ENCODE data around the gene C1QTNF8. TPM values are rescaled to one million over a fixed set of nuclear protein-coding genes. Genes with fewer than 3 reads are reported as not detected.

Gene C1QTNF8
- total RNA-seq, 1 experiment from 2014 or later = 0.39 TPM

DNA sequence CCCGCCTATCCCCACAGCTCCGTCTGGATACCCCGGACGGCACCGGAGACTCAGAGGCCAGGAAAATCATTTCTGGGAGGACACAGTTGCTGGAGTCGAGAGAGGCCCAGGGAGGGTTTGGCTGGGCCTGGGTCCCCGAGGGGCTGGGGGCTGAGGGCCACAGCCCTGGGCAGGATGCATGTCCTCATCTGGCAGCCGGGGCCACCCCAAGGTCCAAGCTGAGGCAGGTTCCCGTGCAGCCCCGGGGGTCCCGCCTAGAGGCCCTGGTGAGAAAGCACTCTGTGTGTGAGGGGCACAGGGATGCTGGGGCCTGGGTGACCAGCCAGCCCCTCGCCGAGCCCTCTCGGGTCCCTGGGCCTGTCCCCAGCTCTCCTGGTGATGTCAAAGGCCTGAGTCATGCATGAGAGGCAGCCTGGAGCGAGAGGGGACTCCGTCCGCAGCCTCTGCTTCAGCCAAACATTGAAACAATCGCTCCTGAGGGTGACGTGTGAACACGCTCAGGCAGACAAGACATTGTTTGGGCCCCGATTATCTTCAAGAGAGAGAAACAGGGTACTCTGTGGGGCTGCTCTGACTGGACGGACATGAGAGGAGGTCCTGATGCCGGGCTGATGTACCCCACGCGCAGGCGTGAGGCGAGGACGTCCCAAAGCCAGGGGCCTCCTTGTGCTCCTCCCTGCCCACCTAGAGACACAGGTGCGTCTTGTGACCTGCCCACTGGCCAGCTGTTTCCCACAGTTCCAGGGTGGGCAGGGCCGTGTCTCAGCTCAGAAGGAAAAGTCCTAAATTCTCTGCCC is 25.8 kb upstream of the C1QTNF8 start:
- H3K27me3 ChIP-seq (ENCODE audit: control insufficient read depth, insufficient read depth, low read length) = no peaks in the 10 kb centered on the region
- DNase-seq (ENCODE audit: low read depth, low spot score) (no peak), ATAC-seq (0 out of 2 replicates have a peak, but pooled peaks have one; percentile 5)
- ChIA-PET POLR2A (no interaction called here), CTCF (no interaction called here)
- no peak overlapping the region for H3K27ac ChIP-seq (ENCODE audit: low read length)
- H3K4me1 ChIP-seq (ENCODE audit: control insufficient read depth, insufficient read depth, low read length) = peaks cover 10% of the 10 kb centered on the region
- BruUV-seq (replicated peaks) = no TSS peak
- no peaks in the 10 kb centered on the region for H3K36me3 ChIP-seq (ENCODE audit: control insufficient read depth, insufficient read depth, low read length)
- no peak overlapping the region for H3K4me3 ChIP-seq (ENCODE audit: low read depth in 2 of 2, low read length in 2 of 2)
- H3K9me3 ChIP-seq (ENCODE audit: control insufficient read depth, insufficient read depth, low read depth, low read length) = no peaks in the 10 kb centered on the region
- in situ Hi-C loops (cut with HindIII; ENCODE audit: low pct_unique_long_range_greater_than_20kb, low sequenced_read_pairs) = no loop called here
- intact Hi-C loops (cut with micrococcal nuclease; ENCODE audit: unreplicated experiment) = no loop called here
- TF ChIP-seq POLR2AphosphoS5 (IDR thresholded peaks at IDR 0.05; ENCODE audit: low read depth, low read length) = no peak
- no peak for TF ChIP-seq TCF7L2 (IDR thresholded peaks at IDR 0.05; ENCODE audit: low read depth, low read length)
- TF ChIP-seq REST (IDR thresholded peaks at IDR 0.05; ENCODE audit: insufficient read depth in 1 of 2, low read depth in 2 of 2, low read length in 1 of 2) = no peak
- TF ChIP-seq SIN3A (IDR thresholded peaks at IDR 0.05; ENCODE audit: borderline replicate concordance, insufficient read depth, low read depth, low read length) = no peak
- TF ChIP-seq, protein P1, sequence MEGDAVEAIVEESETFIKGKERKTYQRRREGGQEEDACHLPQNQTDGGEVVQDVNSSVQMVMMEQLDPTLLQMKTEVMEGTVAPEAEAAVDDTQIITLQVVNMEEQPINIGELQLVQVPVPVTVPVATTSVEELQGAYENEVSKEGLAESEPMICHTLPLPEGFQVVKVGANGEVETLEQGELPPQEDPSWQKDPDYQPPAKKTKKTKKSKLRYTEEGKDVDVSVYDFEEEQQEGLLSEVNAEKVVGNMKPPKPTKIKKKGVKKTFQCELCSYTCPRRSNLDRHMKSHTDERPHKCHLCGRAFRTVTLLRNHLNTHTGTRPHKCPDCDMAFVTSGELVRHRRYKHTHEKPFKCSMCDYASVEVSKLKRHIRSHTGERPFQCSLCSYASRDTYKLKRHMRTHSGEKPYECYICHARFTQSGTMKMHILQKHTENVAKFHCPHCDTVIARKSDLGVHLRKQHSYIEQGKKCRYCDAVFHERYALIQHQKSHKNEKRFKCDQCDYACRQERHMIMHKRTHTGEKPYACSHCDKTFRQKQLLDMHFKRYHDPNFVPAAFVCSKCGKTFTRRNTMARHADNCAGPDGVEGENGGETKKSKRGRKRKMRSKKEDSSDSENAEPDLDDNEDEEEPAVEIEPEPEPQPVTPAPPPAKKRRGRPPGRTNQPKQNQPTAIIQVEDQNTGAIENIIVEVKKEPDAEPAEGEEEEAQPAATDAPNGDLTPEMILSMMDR (IDR thresholded peaks at IDR 0.05) = no peak

DNA sequence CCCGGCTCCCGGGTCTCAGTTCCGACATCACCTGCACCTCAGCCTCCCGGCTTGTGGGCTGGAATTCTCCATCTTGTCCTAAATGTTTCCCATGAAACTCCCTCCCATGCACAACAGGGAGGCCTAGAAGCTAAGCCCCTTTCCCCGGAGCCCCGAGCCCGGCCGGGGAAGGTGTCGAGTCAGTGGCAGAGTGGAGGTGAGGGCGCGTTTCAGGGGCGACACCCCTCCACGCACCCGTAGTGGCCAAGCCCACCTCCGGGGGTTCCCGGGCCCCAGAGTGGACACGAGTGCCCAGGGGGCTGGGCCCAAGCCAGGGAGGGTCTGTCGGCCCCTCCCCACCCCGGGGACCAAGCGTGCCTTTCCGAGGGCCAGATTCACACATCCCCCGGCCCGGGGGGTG is 25.0 kb upstream of the C1QTNF8 start:
- ATAC-seq = no peak
- H3K27me3 ChIP-seq (ENCODE audit: control insufficient read depth, insufficient read depth, low read length) = no peaks in the 10 kb centered on the region

More for the DNA sequence above, 25.0 kb upstream of the C1QTNF8 start:
- H3K27ac ChIP-seq (ENCODE audit: low read length) = no peak overlapping the region
- TF ChIP-seq SIN3A (IDR thresholded peaks at IDR 0.05; ENCODE audit: borderline replicate concordance, insufficient read depth, low read depth, low read length) (no peak), TCF7L2 (IDR thresholded peaks at IDR 0.05; ENCODE audit: low read depth, low read length) (no peak), POLR2AphosphoS5 (IDR thresholded peaks at IDR 0.05; ENCODE audit: low read depth, low read length) (no peak), REST (IDR thresholded peaks at IDR 0.05; ENCODE audit: insufficient read depth in 1 of 2, low read depth in 2 of 2, low read length in 1 of 2) (no peak)
- TF ChIP-seq, protein P1 (IDR thresholded peaks at IDR 0.05) = no peak
- no peak overlapping the region for H3K4me3 ChIP-seq (ENCODE audit: low read depth in 2 of 2, low read length in 2 of 2)
- no peaks in the 10 kb centered on the region for H3K36me3 ChIP-seq (ENCODE audit: control insufficient read depth, insufficient read depth, low read length)
- CTCF ChIA-PET = no interaction called here
- POLR2A ChIA-PET = no interaction called here
- no peaks in the 10 kb centered on the region for H3K9me3 ChIP-seq (ENCODE audit: control insufficient read depth, insufficient read depth, low read depth, low read length)
- in situ Hi-C loops (cut with HindIII; ENCODE audit: low pct_unique_long_range_greater_than_20kb, low sequenced_read_pairs) = no loop called here
- no TSS peak for BruUV-seq (replicated peaks)
- H3K4me1 ChIP-seq (ENCODE audit: control insufficient read depth, insufficient read depth, low read length) = peaks cover 10% of the 10 kb centered on the region
- intact Hi-C loops (cut with micrococcal nuclease; ENCODE audit: unreplicated experiment) = no loop called here
- DNase-seq (ENCODE audit: low read depth, low spot score) = no peak
